NK-92 (cell line): ENCODE data around the gene SLC35B1.

Experiments
- DNase-seq: peaks from one replicate; lab custom pipeline; 2025; ENCODE audit not compliant: unreplicated experiment; lab: John Stamatoyannopoulos, UW

SLC35B1 gene

GRCh38 chr17:49707608-49708514 is at the start of gene SLC35B1:
Gene SLC35B1, minus strand, starts transcription at chr17:49707964. Its CDS starts 131 bp downstream, at chr17:49707833.
- DNase-seq = peak; percentile 73

DNA sequence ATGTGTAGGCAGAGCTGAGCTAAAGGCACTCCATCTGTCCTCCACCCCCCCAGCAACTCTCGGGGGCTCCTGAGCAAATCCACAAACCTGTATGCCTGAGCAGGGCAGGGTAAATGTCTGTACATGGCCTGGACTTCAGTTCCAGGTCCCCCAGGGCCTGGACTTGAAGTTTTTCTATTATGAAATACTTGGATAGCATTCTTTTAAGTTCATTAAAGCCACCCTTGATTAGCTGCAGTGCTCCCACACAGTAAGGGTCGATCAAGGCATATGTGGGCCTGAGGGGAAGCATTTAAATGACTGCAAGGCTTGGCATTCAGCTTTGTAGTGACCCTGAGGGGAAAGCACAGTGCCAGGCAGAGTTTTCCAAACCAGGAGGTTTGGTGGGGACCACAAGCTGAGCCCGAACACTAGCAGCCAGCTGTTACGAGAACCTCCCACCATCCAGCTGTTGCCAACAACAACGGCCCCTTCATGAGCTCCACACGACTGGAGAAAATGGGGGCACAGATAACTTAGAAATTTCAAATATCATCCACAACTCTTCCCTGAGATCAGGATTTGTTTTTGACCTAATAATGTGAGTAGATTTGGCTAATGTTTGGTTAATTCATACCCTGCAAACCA is 49.5 kb upstream of the SLC35B1 start:
- no peak for DNase-seq

DNA sequence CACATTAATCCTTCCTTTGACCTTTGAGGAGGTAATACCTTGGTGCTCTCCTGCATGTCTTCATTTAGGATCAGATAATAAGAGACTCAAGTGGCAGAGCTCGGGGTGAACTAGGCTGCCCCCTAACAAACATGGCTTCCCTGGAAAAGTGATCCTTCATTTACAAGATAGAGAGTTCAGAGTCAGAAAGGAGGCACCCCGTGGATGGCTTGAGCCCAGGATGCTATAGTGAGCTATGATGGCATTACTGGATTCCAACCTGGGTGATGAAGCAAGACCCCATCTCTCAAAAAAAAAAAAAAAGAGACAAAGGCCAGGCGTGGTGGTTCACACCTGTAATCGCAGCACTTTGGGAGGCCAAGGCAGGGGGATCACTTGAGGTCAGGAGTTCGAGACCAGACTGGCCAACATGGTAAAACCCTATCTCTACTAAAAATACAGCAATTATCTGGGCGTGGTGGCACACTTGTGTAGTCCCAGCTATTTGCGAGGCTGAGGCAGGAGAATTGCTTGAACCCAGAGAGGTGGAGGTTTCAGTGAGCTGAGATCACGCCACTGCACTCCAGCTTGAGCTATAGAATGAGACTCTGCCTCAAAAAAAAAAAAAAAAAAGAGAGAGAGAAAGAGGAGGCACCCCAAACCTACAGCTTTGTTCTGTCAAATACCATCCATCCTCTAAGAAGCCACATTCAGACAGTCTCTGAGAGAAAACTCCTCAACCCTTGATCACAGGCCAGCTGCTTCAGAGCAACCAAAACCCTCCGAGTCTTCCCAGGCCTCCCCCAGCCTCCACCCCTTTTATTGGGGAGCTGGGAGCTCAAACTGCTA is 48.8 kb upstream of the SLC35B1 start:
- no peak for DNase-seq

DNA sequence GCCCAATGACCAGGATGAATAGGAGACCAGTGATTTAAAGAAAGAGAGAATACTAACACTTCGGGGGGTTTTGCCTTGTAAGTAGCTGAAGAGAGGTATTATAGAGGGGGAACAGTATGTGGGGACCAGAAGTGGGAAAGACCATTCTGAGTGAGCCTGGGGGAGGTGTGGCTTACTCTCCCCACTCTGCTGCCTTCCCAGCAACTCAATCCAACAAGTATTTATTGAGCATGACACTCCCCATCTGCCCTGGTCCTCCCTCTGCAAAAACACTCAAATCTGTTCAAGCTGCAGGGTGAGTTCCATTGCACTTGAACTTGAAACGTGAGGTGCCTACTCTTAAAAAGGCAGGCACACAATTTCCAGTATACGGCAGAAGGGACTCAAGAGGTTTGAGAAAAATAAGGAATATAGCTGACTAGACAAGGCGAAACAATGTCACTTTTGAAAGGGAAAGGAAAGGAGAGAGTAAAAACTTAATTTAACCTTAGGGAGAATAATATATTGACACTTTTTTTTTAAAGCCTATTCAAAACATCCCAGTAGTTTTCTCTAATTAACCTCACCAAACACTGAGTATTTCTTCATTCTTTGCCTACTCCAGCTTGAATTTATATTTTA is 48.0 kb upstream of the SLC35B1 start:
- DNase-seq = no peak

DNA sequence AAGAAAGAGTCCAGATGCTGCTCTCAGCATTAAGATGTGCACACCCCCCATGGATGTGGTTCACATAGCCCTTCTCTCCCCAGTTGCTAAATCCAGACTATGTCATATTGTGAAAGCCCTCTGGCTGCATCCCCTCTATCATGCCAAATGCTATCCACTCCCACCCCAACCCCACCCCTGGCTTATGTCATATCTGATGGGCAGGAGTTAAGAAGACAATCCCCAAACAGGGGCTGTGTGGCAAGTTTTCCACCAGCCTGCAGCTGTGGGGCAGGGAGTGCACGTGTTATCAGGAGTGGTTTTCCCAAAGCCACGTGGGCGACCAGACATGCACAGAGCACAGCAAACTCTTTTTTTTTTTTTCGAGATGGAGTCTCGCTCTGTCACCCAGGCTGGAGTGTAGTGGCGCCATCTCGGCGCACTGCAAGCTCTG is 46.2 kb upstream of the SLC35B1 start:
- no peak for DNase-seq

GRCh38 chr17:49752508-49752907 is 44.7 kb upstream of the SLC35B1 start:
- no peak for DNase-seq

GRCh38 chr17:49749730-49750129 is 42.0 kb upstream of the SLC35B1 start:
- DNase-seq = no peak

DNA sequence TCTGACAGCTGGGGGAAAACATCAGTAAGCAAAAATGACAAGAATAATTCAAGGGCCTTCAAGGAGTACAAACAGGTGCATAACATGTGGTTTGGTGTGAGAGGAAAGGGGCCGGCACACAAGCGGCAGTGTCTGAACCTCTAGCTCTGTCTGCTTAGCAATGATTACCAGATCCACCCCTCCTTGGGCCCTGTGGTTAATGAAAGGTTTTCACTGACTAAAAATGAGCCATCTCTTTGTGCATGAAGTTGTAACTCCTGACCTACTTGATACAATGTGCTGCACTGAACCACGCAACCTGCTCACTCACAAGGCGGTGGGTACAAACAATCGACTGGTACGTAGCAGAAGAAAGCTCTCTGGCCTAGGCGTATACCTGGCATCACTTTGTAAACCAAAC is 41.0 kb upstream of the SLC35B1 start:
- no peak for DNase-seq

GRCh38 chr17:49748223-49748622 is 40.5 kb upstream of the SLC35B1 start:
- no peak for DNase-seq

DNA sequence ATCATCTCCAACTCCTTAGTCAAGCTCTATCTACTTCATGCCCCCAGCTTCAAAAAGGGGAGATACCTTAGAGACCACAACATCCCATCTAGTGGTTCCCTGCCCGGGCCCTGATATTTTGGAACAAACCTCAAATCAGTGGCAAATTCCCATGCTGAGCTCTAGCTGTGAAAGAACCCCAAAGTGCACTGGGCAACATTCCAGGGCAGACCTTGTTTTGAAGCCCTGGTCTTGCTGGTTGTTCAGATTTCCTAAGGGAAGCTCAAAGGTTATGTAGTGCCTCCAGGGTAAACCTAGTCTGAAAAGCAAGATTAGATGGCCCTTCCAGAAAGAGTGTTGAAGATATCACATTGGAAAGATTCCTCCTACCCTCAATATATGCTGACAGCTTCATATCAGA is 39.9 kb upstream of the SLC35B1 start:
- DNase-seq = no peak

DNA sequence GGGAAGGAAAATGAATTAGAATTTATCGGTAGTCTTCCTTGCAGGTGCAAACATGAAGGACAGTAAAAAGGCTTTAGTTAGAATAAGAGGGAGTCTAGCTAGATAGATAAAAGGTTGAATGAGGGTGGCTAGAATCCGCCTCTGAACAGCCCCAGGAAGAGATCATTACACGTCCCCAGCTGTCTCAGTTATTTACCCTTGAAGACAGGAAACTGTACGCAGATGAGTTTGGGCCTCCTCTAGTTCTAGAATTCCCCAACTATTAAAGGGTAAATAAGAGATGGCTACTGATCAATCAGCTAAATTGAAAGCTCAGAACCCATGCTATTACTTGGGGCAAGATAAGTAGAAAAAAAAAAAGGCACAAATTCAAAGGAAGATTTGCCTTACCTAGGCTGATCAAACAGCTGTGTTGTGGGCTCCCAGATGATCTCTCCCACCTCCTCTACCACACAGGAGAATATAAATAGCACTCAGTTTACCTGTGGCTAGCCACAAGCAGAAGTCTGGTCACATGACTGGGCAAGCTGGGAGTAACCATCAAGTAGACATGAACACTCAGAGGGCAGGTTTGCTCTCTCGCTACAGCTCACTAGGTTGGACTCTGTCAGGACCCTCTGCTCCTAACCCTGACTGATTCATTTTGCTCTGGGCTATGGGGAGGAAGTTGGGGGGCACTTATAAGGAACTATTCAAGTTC is 39.2 kb upstream of the SLC35B1 start:
- no peak for DNase-seq

- DNase-seq = no peak
Measured at GRCh38 chr17:49745175-49746139, 37.7 kb upstream of the SLC35B1 start.

- no peak for DNase-seq
Measured at GRCh38 chr17:49742166-49742638, 34.4 kb upstream of the SLC35B1 start.

GRCh38 chr17:49741692-49742076 is 33.9 kb upstream of the SLC35B1 start:
- DNase-seq = no peak

GRCh38 chr17:49741009-49741691 is 33.4 kb upstream of the SLC35B1 start:
- DNase-seq = no peak

- DNase-seq = peak; percentile 85
Measured at GRCh38 chr17:49739641-49740271, 32.0 kb upstream of the SLC35B1 start.

GRCh38 chr17:49738456-49739163 is 30.8 kb upstream of the SLC35B1 start:
- no peak for DNase-seq
